ENCODE measurements around the gene NHLH1. TPM values are rescaled to one million over a fixed set of nuclear protein-coding genes. Genes with fewer than 3 reads are reported as not detected.

The NHLH1 gene
- total RNA-seq, 1 experiment from 2014 or later, result 1.6 TPM

DNA sequence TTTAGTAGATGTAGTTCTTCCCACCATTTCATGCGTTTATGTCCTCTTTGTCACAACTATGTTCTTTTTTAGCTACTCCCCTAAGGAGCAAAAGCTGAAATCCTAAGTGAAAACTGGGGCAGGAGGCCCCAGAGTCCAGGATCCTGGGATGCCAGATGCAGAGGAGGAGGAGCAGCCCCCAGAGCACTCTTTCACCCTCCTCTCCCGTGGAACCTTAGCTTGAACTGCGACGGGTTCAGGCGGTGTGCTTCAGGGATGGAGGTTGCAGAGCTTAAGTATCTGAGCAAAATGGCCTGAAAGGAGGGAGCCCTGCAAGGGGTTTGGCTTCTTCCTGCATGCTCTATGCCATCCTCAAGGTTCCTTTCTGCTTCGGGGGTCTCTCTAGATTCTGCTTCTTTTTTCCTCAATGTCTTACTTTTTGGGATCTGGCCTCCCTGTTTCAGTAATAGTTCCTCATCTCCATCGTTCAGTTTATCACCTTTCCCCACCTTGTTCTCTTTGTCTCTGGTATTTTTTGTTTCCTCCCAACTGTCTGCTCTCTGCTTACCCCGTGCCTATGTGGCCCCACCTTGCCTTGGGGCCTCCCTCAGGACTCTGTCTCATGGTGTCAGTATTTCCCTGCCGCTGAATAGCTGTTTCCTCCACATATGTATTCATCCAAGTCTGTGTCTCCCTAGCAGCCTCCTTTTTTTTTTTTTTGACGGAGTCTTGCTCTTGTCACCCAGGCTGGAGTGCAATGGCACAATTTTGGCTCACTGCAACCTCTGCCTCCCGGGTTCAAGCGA lies 2.7 kb upstream of the NHLH1 start:
- Mint-ChIP-seq H3K9me3 (ENCODE audit: low read depth, unreplicated experiment) (no peaks in the 10 kb centered on the region), H3K4me1 (ENCODE audit: low read depth, unreplicated experiment) (peaks cover 9% of the 10 kb centered on the region), H3K27me3 (ENCODE audit: unreplicated experiment) (no peaks in the 10 kb centered on the region), H3K27ac (ENCODE audit: unreplicated experiment) (no peak overlapping the region), H3K4me3 (ENCODE audit: low read depth, unreplicated experiment) (no peak overlapping the region), H3K36me3 (ENCODE audit: insufficient read depth, unreplicated experiment) (peaks cover 7% of the 10 kb centered on the region)
- intact Hi-C loops (cut with micrococcal nuclease; ENCODE audit: unreplicated experiment), result no loop called here
- DNase-seq, result no peak
- TF ChIP-seq, protein P1, sequence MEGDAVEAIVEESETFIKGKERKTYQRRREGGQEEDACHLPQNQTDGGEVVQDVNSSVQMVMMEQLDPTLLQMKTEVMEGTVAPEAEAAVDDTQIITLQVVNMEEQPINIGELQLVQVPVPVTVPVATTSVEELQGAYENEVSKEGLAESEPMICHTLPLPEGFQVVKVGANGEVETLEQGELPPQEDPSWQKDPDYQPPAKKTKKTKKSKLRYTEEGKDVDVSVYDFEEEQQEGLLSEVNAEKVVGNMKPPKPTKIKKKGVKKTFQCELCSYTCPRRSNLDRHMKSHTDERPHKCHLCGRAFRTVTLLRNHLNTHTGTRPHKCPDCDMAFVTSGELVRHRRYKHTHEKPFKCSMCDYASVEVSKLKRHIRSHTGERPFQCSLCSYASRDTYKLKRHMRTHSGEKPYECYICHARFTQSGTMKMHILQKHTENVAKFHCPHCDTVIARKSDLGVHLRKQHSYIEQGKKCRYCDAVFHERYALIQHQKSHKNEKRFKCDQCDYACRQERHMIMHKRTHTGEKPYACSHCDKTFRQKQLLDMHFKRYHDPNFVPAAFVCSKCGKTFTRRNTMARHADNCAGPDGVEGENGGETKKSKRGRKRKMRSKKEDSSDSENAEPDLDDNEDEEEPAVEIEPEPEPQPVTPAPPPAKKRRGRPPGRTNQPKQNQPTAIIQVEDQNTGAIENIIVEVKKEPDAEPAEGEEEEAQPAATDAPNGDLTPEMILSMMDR (IDR thresholded peaks at IDR 0.05; ENCODE audit: unreplicated experiment), result no peak
- CTCF ChIA-PET, result interaction anchor here (0.5 to 0.6 kb wide), 2 partner anchors 17 to 244 kb away, joined by 3 to 6 read pairs; no protein-coding TSS in a partner anchor
- BruUV-seq (replicated peaks), result no TSS peak

DNA sequence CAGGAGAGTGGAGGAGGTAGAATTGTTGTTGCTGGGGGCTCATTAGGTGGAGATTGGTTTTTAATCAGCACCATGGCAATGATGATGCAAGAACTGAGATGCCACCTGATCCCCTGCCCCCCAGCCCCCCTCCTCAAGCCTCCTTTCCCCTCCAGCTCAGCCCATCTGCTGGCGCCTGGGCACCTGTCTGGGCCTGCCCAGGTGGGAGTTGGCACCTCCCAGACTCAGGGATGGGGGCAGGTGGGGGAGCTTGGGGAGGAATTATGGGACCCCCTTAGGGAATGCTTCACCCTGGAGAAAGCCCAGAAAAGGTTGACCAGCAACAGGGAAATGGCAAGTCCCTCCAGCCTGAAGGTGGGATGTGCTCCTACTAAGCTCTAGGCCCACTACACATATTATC lies 1.5 kb upstream of the NHLH1 start:
- Mint-ChIP-seq H3K4me3 (ENCODE audit: low read depth, unreplicated experiment) (no peak overlapping the region), H3K9me3 (ENCODE audit: low read depth, unreplicated experiment) (no peaks in the 10 kb centered on the region), H3K27me3 (ENCODE audit: unreplicated experiment) (no peaks in the 10 kb centered on the region), H3K27ac (ENCODE audit: unreplicated experiment) (no peak overlapping the region), H3K36me3 (ENCODE audit: insufficient read depth, unreplicated experiment) (peaks cover 6% of the 10 kb centered on the region), H3K4me1 (ENCODE audit: low read depth, unreplicated experiment) (peaks cover 9% of the 10 kb centered on the region)
- CTCF ChIA-PET, result no interaction called here
- intact Hi-C loops (cut with micrococcal nuclease; ENCODE audit: unreplicated experiment), result no loop called here
- TF ChIP-seq, protein P1 (IDR thresholded peaks at IDR 0.05; ENCODE audit: unreplicated experiment), result no peak
- no peak for DNase-seq
- no TSS peak for BruUV-seq (replicated peaks)

DNA sequence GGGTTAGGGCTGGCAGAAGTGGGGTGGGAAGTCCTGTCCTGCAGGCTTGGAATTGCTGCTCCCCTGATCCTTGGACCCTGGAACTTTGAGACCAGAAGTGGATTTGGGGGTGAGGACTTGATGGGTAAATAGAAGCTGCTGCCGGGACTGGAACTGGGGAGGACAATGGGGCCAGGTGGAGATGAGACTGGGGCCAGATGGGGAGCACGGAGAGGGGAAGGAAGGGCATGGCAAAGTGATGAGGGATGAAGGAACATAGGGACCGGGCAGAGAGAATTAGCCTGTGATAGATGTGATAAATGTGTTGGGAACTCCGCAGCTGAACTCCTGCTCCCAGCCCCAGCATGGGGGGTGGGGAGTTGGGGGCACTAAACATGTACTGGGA lies 637 bp downstream of the NHLH1 start:
- Mint-ChIP-seq H3K36me3 (ENCODE audit: insufficient read depth, unreplicated experiment) (peaks cover 5% of the 10 kb centered on the region), H3K27ac (ENCODE audit: unreplicated experiment) (no peak overlapping the region)
- intact Hi-C loops (cut with micrococcal nuclease; ENCODE audit: unreplicated experiment), result no loop called here

DNA sequence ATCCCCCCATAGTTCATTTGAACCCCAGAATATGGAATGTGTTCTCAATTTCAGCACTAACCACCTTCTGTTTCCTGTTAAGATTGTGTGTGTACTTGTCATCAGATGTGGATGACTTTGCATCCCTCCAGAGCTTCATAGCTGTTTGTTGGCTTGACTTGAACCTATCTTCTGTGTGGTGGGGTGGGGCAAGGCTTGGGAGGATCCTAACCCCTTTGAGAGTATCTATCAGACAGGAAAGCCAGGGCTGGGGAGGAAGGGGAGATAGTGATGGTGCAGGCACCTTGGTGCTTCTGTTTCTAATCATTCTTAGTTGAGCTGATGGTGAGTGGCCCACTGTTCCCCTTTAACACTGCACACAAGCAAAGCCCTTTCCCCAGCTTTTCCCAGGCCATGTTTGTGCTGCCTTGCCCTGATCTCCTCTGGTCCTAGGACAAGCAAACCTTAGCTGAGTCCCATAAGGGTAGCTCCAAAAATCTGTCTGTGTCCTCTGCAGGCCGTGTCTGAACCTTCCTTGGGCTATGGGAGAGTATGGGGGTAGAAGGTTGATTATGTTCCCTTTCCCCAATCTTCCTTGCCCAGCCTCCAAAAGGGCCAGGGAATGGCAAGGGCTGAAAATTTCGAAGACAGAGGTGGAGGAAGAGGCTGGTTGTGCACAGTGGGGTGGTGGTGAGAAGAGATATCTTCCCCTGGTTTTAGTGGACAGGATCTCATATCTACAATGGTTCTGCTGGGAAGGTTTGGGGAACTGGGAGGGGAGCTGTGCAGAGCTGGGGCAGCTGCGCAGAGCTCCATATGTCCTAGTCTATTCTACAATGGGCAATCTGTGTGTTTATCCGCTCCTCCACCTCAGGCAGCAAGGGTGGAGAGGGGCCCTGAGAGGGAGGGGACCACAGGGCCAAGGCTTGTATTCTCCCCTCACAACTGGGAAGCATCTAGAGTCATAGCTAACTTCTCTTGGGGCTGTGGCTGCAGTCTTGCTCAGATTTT lies 1.4 kb downstream of the NHLH1 start:
- peaks cover 5% of the 10 kb centered on the region for H3K36me3 Mint-ChIP-seq (ENCODE audit: insufficient read depth, unreplicated experiment)
- intact Hi-C loops (cut with micrococcal nuclease; ENCODE audit: unreplicated experiment), result no loop called here
- H3K9me3 Mint-ChIP-seq (ENCODE audit: low read depth, unreplicated experiment), result no peaks in the 10 kb centered on the region
- CTCF ChIA-PET, result interaction anchor here (0.5 to 1.2 kb wide), 2 partner anchors 13 to 287 kb away, joined by 4 read pairs; no protein-coding TSS in a partner anchor
- H3K27me3 Mint-ChIP-seq (ENCODE audit: unreplicated experiment), result no peaks in the 10 kb centered on the region
- no TSS peak for BruUV-seq (replicated peaks)
- no peak overlapping the region for H3K27ac Mint-ChIP-seq (ENCODE audit: unreplicated experiment)
- no peaks in the 10 kb centered on the region for H3K4me1 Mint-ChIP-seq (ENCODE audit: low read depth, unreplicated experiment)
- no peak overlapping the region for H3K4me3 Mint-ChIP-seq (ENCODE audit: low read depth, unreplicated experiment)
- DNase-seq, result no peak
- TF ChIP-seq, protein P1 (IDR thresholded peaks at IDR 0.05; ENCODE audit: unreplicated experiment), result no peak

More for the DNA sequence above, 637 bp downstream of the NHLH1 start:
- DNase-seq, result no peak
- Mint-ChIP-seq H3K4me3 (ENCODE audit: low read depth, unreplicated experiment) (no peak overlapping the region), H3K4me1 (ENCODE audit: low read depth, unreplicated experiment) (peaks cover 2% of the 10 kb centered on the region), H3K9me3 (ENCODE audit: low read depth, unreplicated experiment) (no peaks in the 10 kb centered on the region), H3K27me3 (ENCODE audit: unreplicated experiment) (no peaks in the 10 kb centered on the region)
- no TSS peak for BruUV-seq (replicated peaks)
- TF ChIP-seq, protein P1 (IDR thresholded peaks at IDR 0.05; ENCODE audit: unreplicated experiment), result no peak
- CTCF ChIA-PET, result interaction anchor here (1.2 to 1.3 kb wide), 2 partner anchors 9 to 13 kb away, joined by 4 read pairs; no protein-coding TSS in a partner anchor
